GM13977 (cell line): Measurements from ENCODE around the gene CCKAR.

Experiments
- DNase-seq: peaks from one replicate; pipeline ENCODE4 v3.0.0; 2012; ENCODE audit warnings: low spot score
- in situ Hi-C: fragments of 300-500 bp; cut with MboI; formaldehyde crosslinking; loops from one replicate; pipeline ENCODE4 v1.12.0; 2022; ENCODE audit warnings: low sequenced_read_pairs, low pct_unique_long_range_greater_than_20kb, mixed read lengths, inconsistent platforms; ENCODE audit not compliant: unreplicated experiment
- TF ChIP-seq, protein P1 (sequence below): IDR thresholded peaks from 2 replicates; pipeline ENCODE4 v1.5.1; 2012; ENCODE audit warnings: mild to moderate bottlenecking, control low read depth; ENCODE audit not compliant: insufficient read depth; ENCODE audit errors: extremely low read depth, missing control alignments

Gene CCKAR, protein sequence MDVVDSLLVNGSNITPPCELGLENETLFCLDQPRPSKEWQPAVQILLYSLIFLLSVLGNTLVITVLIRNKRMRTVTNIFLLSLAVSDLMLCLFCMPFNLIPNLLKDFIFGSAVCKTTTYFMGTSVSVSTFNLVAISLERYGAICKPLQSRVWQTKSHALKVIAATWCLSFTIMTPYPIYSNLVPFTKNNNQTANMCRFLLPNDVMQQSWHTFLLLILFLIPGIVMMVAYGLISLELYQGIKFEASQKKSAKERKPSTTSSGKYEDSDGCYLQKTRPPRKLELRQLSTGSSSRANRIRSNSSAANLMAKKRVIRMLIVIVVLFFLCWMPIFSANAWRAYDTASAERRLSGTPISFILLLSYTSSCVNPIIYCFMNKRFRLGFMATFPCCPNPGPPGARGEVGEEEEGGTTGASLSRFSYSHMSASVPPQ

DNA sequence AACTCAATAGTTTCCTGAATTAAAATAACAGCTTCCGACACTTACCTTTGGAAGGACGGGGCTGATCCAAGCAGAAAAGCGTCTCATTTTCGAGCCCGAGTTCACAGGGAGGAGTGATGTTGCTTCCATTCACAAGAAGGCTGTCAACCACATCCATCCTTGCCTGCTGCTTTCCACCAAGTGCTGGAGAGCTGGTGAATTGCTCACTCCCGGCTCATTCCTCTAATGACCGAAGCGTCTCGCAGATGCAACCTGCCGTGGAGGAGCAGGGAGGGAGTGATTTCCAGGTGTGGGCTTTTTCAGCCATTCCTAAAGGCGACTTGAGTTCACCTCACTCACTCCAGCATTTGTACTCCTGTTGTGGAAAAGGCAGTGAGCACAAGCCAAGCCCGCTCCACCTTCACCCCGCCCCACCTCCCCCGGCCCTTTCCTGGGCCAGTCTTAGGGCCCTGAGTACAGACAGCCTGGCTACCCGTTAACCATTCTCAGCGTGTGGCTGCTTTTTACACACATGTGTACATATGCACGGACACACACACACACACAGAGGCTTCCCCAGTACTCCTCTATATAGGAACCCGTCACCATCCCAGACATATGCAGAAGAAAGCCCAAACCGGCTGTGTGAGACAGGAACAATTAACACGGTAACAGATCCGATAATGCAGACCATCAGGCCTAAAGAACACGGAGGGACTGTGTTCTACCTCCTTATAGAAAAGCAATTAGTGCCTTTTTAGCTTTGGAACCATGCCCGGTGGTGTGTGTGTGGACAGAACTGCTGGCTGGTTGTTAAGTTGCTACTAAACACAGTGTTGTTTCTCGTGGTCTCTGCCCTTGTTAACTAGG lies at the start of gene CCKAR:
Gene CCKAR, minus strand, starts transcription at position 374 of the 849 bp plus-strand sequence. Its CDS starts 217 bp downstream, at position 157.
- in situ Hi-C loops = no loop called here
- TF ChIP-seq, protein P1, sequence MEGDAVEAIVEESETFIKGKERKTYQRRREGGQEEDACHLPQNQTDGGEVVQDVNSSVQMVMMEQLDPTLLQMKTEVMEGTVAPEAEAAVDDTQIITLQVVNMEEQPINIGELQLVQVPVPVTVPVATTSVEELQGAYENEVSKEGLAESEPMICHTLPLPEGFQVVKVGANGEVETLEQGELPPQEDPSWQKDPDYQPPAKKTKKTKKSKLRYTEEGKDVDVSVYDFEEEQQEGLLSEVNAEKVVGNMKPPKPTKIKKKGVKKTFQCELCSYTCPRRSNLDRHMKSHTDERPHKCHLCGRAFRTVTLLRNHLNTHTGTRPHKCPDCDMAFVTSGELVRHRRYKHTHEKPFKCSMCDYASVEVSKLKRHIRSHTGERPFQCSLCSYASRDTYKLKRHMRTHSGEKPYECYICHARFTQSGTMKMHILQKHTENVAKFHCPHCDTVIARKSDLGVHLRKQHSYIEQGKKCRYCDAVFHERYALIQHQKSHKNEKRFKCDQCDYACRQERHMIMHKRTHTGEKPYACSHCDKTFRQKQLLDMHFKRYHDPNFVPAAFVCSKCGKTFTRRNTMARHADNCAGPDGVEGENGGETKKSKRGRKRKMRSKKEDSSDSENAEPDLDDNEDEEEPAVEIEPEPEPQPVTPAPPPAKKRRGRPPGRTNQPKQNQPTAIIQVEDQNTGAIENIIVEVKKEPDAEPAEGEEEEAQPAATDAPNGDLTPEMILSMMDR = no peak
- DNase-seq = no peak

DNA sequence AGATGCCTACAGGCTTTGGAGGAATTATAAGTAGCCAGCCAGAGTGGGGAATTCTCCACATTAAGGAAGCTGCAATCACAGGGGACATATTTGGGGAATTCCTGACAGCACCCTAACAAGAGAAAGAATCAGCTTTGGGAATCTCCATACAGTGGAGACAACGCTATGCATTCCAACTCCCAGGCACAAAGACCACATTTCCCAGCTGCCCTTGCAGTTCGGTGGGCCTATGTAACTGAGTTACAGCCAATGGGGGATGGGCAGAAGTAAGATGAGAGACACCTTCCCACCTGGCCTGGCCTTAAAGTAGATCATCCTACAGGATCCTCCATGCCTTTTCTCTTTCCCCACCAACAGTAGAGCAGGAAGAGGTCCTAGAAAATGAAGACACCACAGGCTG lies 43.4 kb upstream of the CCKAR start:
- DNase-seq = no peak
- in situ Hi-C loops = no loop called here
- TF ChIP-seq, protein P1 = no peak

DNA sequence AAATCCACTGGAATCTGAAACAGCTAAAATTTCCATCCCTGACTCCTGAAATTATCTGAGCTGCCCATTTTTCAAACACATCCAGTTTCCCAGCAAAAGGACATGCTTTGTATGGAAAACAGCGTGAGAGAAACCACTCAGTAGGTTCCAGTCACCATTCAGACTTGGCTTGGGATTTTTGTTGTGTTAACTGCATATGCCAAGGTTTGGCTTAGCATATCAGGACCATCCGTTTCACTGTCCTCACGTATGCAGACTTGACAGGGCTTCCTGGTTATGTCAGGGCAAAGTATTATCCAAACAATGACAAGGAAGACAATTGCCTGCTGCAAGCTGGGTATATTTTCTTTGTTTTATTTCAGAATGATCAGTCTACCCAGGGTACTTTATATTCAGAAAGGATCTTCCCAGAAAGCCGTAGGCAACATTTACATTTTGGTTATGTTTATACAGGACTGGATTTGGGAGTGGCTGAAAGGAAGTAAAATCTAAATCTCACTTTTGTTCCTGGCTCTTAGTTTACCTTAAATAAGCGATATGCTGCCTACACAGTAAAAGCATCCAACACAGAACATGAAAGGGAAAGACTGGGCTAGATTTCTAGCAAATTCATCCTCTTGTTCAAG lies 41.3 kb upstream of the CCKAR start:
- no peak for DNase-seq
- in situ Hi-C loops = no loop called here
- TF ChIP-seq, protein P1 = no peak

DNA sequence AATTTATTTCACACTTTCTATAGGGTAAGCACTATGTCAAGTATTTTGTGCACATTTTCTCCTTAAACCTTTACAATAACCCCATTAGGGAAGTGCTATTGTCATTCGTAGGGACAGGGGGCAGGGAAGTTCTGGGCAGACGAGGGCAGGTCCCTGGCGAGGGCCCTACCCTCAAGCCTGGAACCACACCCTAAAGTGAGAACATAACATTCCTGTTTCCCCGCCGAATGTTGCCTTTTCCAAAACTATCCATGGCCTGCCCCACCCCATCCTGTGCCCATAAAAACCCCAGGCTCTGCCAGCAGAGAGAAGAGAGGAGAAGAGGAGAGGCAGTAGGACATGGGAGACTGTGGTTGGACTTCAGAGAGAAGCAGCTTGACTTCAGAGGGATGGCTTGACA lies 39.8 kb upstream of the CCKAR start:
- in situ Hi-C loops = no loop called here
- TF ChIP-seq, protein P1 = no peak
- DNase-seq = no peak

DNA sequence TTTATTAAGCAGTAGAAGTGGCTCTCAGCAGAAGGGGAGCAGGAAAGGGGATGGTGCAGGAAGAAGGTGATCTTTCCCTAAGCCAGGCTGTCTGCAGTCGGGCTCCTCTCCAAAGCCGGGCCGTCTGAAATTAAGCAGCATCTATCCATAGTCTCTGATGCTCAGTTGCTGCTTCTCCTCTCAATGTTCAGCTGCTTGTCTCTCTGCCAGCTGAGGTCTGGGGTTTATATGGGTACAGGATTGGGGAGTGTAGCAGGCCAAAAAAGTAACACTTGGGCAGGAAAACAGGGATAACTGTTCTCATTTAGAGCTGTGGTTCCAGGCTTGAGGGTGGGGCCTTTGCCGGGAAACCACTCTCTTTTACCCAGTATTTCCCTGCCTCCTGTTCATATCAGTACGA lies 39.2 kb upstream of the CCKAR start:
- no peak for DNase-seq
- in situ Hi-C loops = no loop called here
- TF ChIP-seq, protein P1 = no peak

DNA sequence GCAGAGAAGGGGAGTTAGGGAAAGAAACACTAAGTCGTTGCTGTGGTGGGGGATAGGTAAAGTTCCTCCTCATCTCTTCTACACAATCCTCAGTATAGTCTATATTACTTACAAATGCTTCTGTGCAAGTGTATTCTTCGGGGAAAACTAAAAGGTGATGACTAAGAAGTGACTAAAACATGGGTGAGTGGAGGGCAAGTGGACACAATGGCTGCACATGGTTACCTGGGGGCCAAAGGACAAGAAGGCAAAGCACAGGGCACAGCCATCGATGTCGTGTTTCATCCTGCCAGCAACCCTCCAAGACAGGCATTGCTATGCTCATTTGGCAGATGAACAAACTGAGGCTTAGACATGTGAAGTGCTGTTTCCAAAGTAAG lies 35.5 kb upstream of the CCKAR start:
- in situ Hi-C loops = no loop called here
- DNase-seq = no peak
- TF ChIP-seq, protein P1 = no peak
